GM18505 (cell line): ENCODE data around the gene SIGLEC11.

Experiments used
- ATAC-seq: cut with Tn5 transposase; IDR thresholded peaks from one replicate; pipeline ENCODE4 v1.9.1; 2021; ENCODE audit not compliant: unreplicated experiment
- POLR2A ChIP-seq: IDR thresholded peaks from 4 replicates; pipeline ENCODE4 v1.6.1; 2011; ENCODE audit warnings: borderline replicate concordance; ENCODE audit not compliant: insufficient read depth, insufficient read length; ENCODE audit errors: extremely low read depth

SIGLEC11 gene

DNA sequence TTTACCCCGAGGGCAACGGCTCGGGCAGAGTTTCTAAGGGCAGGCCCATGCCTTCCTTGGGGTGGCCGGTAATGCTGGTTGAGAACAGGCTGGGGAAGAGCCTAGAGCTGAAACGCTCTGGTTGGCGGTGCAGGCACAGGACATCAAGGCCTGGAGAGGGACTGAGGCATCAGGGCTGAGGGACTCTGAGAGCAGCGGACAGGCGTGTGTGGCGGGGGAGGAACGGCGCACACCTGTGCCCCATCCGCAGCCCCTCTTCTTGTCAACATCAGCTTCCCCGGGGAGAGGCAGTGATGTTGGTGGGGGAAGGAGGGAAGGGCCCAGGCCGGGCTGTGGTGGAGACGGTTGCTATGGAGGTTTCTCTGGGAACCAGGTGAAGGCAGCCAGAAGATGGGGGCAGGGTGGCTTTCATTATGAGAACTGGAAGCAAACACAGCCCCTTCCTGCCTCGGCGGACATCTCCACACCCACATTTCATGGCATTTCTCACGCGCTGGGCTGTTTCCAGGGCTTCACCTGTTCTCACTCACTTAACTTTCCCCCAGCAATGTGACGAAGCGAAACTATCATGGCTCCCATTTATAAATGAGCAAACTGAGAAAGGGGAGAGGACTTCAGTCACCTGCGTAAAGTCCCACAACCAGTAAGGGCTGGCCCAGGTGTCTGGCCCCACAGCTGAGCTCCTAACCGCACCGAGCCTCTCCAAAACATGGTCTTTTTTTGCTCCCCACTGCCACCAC is 40.2 kb downstream of the SIGLEC11 start:
- no peak for ATAC-seq
- peak; percentile 25 for TF ChIP-seq POLR2A

DNA sequence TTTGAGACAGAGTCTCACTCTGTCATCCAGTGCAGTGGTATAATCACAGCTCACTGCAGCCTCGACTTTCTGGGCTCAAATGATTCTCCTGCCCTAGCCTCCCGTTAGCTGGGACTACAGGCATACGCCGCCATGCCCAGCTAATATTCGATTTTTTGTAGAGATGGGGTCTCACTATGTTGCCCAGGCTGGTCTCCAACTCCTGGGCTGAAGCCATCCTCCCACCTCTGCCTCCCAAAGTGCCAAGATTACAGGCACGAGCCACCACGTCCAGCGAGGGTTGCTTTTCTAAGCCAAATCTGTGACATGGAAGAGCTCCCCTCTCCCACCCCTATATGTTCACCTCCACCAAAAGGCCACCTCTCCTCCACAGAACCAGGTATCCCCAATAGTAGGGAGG is 42.9 kb downstream of the SIGLEC11 start:
- no peak for TF ChIP-seq POLR2A

DNA sequence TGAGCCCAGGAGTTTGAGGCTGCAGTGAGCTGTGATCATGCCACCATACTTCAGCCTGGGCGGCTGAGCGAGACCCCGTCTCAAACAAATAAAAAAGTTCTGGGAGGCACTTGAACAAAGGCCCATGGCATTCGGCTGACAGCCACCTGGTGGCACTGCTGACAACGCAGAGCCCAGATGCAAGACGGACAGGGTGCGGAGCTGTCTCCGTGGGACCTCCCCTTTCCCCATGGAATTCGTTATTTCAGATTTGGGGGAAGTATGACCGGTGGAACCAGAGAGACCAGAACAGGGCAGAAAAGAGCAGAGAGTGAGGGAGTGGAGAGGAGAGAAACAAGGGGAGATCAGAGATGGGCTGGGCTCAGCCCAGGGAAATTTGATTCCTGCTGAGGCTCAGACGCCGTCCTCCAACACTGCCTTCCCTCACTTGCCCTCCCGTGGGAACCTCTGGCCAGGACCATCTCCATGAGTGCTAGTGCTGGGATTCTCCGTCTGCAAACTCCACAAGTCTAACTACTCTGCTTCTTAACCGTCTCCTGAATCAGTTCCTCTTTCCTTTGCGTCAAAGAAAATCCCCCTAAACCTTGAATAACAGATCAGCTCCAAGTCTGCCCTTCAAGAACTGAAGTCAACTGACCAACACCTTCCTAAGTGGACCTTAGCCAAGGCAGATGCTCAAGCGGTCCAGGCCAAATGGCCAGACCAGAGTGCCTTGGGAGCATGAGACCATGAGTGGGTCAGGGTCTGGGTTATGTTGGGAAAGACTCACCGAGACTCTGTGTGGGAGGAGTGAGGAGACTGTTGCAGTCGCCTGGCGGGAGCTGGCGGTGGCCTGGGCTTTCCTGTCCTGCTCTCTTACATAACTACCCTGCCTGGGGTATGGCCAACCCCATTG is 43.9 kb downstream of the SIGLEC11 start:
- no peak for ATAC-seq
- TF ChIP-seq POLR2A = no peak

More for the DNA sequence above, 42.9 kb downstream of the SIGLEC11 start:
- no peak for ATAC-seq

DNA sequence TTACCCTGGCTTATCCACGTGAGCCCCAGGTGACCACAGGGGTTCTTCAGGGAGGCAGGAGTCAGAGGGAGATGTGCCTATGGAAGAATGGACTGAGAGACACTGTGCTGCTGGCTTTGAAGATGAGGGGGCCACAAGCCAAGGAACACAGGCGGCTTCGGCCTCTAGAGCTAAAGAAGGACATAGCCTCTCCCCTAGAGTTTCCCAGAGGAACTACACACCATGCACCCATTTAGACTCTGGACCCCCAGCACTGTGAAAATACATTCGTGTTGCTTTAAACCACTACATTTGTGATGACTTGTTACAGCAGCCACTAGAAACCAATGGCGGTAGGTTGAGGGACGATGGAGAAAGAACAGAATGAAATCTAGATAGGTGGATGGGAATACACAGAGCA is 45.7 kb downstream of the SIGLEC11 start:
- no peak for TF ChIP-seq POLR2A
- ATAC-seq = no peak

DNA sequence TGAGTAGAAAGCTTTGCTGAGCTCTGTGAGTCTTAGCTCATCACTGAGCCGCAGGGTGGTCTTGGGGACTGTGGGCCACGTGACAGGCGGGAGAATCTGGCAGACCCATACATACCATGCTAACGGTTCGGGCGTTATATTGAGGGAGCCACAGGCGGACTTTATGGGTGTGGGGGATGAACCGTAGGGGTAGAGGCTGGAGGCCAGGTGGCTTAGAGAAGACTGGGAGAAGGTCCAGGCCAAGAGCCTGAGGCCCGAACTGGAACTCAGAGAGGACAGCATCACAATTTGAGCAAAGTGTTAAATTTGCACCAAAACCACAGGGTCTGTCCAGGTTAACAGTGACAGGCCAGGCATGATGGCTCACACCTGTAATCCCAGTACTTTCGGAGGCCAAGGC is 47.3 kb downstream of the SIGLEC11 start:
- no peak for TF ChIP-seq POLR2A
- ATAC-seq = no peak

DNA sequence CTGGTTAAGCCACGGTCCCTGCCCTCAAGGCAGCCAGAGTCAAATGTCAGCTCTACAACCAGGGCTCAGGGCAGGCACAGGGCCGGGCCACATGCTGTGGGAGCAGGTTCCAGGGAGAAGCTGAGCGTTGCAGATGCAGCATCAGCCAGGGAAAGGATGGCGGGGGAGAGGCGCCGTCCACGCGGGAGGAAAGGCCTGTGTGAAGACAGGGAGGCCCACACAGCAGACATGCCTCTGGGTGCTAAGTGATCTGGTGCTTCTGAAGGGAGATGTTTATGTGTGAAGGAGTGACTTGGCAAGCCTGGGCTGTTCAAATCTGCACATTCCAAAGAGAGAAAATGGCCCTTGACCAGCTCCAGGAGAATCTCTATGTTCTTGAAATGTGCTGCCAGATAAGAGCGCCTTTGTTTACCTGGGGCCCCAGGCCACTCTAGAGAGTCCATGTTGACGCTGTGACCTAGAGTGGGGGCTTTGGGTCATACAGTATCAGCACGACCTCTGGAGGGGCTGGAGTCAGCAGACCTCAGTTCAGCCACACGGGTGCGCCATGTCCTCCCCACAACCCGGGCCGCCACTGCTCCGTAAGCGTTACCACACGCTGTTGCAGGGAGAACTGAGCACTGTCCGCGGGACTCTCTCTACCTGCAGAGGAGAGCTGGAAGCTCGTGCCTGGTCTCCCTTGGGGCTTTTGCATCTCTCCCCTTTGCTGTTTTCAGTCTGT is 47.8 kb downstream of the SIGLEC11 start:
- TF ChIP-seq POLR2A = no peak
- ATAC-seq = no peak

DNA sequence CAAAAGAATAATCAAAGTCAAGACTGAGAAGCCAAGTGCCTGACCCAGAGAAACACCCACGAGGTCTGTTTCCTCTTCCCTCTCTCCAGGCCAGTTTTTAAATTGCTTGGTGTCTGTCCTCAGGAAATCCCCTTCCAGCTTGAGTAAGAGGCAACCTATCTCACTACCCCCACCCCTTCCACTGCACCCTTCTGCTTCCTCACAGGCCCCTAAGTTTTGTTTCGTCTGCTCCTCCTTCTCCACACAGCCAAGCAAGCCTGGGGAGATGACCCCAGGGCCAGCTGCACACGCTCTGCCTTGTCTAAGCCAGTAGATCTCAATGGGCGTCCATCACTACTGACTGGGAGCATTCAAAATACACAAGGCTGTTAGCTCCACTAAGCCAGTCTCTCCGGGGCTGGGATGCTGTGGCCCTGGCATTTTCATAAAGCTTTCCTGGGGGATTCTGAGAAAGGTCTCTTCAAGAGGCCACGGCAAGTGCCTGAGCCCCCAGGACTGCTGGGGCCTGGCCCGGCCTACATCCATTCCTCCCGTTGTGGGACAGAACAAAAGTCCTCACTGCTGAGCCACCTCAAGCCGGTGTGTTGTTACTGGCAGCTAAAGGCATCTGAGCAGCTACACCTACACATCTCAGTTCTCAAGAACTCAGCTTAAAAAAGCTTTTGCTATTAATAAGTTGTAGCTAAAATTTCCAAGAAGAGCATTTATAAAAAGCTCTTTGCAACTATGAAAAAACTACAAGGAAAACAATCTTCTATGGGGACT is 49.4 kb downstream of the SIGLEC11 start:
- no peak for ATAC-seq
- TF ChIP-seq POLR2A = peak; percentile 68

DNA sequence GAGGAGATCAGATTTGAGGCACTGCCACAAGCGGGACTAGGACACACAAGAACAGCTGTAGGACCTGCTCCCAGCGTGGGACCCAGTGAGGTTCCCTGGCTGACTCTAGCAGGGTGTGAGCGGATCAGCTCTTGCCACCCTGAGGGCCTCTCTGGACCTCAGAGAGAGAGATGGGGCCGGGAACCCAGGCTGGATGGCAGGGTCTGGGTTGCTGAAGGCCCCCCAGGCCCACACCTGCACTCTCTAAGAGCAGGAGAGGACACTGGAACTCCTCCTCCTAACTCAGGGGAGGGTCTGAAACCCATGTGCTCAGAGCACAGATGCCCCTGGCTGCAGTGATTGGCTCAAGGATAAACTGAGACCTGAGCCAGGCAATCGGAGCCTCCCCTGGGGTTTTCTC is 50.8 kb downstream of the SIGLEC11 start:
- TF ChIP-seq POLR2A = no peak
- ATAC-seq = no peak

DNA sequence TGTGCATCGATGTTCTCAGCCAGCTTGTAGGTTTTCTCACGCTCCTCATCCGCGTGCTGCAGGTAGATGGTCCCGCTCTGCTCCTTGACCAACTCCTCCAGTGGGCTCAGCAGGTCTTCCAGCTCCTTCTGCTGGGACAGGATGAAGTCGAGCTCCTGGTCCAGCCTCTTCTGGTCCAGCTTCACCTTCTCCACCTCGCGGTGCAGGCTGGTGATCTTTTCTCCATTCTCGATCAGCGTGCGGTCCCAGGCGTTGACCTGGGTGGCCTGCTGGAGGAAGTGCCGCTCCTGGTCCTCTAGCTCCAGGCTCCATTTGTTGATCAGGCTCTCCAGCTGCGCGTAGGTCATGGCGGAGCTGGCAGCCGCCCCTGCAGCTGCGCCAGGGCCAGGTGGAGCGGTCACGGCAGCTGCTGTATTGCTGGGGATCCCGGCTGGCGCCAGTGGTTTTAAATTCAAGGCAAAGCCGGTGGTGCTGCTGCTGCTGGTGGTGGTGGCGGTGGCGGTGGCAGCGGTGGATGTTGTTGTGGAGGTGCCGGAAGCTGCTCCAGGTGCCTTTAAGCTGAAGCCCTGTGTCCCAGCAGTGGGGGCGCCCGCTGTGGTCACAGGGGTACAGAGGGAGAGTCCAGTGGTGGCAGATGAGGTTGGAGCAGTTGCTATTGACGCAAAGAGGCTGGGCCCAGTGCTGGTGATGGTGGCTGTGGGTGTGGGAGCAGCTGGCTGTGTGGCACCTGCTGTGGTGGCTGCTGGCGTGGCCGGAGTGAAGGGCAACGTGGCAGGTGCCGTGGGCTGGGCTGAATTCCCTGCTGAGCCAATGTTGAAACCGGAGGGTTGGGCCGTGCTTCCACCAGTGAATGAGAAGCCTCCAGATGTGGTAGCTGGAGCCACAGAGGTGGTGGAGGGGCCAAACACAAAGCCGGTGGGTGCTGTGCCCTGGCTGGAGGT is 52.2 kb downstream of the SIGLEC11 start:
- no peak for TF ChIP-seq POLR2A
- no peak for ATAC-seq

DNA sequence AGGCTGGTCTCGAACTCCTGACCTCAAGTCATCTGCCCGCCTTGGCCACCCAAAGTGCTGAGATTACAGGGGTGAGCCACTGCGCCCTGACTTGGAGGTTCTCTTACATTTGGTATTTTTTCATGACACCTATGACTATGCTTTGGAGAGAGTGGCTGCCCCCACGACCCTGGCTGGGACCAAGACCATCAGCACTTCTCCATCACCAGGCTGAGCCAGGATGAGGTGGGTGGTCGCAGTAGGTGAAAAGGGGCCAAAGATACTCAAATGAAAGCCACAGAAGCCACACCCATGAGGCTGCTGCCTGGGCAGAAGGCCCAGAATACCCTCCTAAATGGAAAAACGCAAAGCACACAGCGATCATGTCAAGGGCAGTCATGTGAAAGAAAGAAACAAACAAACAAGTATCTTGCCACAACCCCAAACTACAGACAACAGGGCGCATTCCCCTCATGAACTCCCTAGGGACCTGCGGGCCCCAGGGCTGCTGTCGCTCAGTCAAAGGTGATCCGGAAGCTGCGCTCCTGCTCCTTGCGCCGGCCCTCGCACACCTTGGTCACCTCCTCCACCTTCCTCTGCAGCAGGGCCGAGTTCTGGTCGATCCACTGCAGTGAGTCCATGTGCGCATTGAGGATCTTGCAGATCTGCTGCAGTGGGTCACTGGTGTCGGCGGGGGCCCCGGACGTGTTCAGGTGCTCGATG is 53.1 kb downstream of the SIGLEC11 start:
- TF ChIP-seq POLR2A = no peak
- no peak for ATAC-seq

DNA sequence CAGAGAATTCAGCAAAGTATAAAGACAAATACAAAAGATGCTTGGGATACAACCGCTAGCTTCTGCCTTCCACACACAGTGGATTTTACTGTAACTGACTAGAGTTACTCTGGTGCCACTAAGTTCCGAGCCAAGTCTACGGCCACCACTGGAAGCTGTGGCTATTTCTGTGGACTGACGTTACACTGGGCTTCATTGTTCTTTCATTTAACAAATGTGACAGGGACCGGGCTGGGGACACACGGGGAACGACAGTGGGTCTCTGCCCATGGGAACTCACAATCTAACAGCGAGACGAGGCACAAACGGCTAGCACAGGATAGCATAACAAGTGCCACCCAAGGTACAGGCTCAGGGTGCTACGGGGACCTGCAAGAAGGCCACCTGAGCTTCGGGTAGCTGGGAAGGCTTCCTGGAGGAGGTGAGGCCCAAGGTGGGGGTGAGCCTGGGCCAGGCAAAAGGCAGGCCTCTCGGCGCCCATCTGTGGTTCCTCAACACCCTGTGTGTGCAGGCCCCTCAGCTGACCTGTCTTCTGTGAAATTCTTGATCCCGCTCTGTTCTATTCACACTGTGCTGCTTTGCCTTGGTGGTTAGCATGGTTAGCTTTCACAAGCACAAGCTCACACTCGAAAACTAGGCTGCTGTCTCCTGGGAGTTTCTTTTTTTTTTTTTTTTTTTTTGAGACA is 54.0 kb downstream of the SIGLEC11 start:
- ATAC-seq = no peak
- TF ChIP-seq POLR2A = no peak
